HEK293T (cell line): ENCODE results near the gene RNF38.

Source experiments
- CTCF ChIA-PET: fragments of 350-600 bp; formaldehyde crosslinking; extraction: SDS; loops from one replicate; lab custom pipeline; 2021; ENCODE audit warnings: antibody characterized with exemption, inconsistent platforms; lab: Yijun Ruan, JAX
- POLR2A ChIA-PET: fragments of 350-600 bp; formaldehyde crosslinking; extraction: SDS; loops from one replicate; lab custom pipeline; 2020; ENCODE audit warnings: antibody characterized with exemption, inconsistent platforms; lab: Yijun Ruan, JAX
- DNase-seq: peaks from one replicate; pipeline ENCODE4 v3.0.0; 2012; ENCODE audit warnings: mixed read lengths; ENCODE audit errors: extremely low spot score
- ARNT ChIP-seq: fragments of 450-650 bp; IDR thresholded peaks from 2 replicates; pipeline ENCODE4 v1.6.1; 2017; ENCODE audit warnings: mild to moderate bottlenecking
- BHLHE40 ChIP-seq: fragments of 450-650 bp; IDR thresholded peaks from 2 replicates; pipeline ENCODE4 v1.6.1; 2016; ENCODE audit warnings: mild to moderate bottlenecking, moderate library complexity, borderline replicate concordance
- CTBP1 ChIP-seq: fragments of 450-650 bp; IDR thresholded peaks from 2 replicates; pipeline ENCODE4 v1.6.1; 2016; ENCODE audit warnings: borderline replicate concordance
- ELF4 ChIP-seq: fragments of 450-650 bp; IDR thresholded peaks from 2 replicates; pipeline ENCODE4 v1.6.1; 2017; ENCODE audit warnings: antibody characterized with exemption
- FOXA1 ChIP-seq: fragments of 450-650 bp; IDR thresholded peaks from 2 replicates; pipeline ENCODE4 v1.6.1; 2016; ENCODE audit warnings: mild to moderate bottlenecking
- FOXK2 ChIP-seq: fragments of 450-650 bp; IDR thresholded peaks from 2 replicates; pipeline ENCODE4 v1.6.1; 2016; ENCODE audit warnings: mild to moderate bottlenecking
- FOXM1 ChIP-seq: fragments of 450-650 bp; IDR thresholded peaks from 2 replicates; pipeline ENCODE4 v1.6.1; 2017; ENCODE audit warnings: mild to moderate bottlenecking, borderline replicate concordance
- HDGF ChIP-seq: fragments of 450-650 bp; IDR thresholded peaks from 2 replicates; pipeline ENCODE4 v1.6.1; 2017; ENCODE audit warnings: antibody characterized with exemption, borderline replicate concordance
- L3MBTL2 ChIP-seq: fragments of 450-650 bp; conservative IDR thresholded peaks from 2 replicates; pipeline ENCODE4 v1.6.1; 2016; ENCODE audit warnings: mild to moderate bottlenecking
- LEF1 ChIP-seq: fragments of 450-650 bp; IDR thresholded peaks from 2 replicates; pipeline ENCODE4 v1.6.1; 2017; ENCODE audit warnings: mild to moderate bottlenecking, borderline replicate concordance
- NFRKB ChIP-seq: fragments of 450-650 bp; IDR thresholded peaks from 2 replicates; pipeline ENCODE4 v1.6.1; 2016; ENCODE audit warnings: mild to moderate bottlenecking, moderate library complexity
- PKNOX1 ChIP-seq: fragments of 450-650 bp; IDR thresholded peaks from 2 replicates; pipeline ENCODE4 v1.6.1; 2016
- SP1 ChIP-seq: fragments of 450-650 bp; IDR thresholded peaks from 2 replicates; pipeline ENCODE4 v1.6.1; 2017
- SUZ12 ChIP-seq: fragments of 450-650 bp; IDR thresholded peaks from 2 replicates; pipeline ENCODE4 v1.6.1; 2016; ENCODE audit warnings: mild to moderate bottlenecking
- TARDBP ChIP-seq: fragments of 450-650 bp; IDR thresholded peaks from 2 replicates; pipeline ENCODE4 v1.6.1; 2016
- ZNF384 ChIP-seq: fragments of 450-650 bp; IDR thresholded peaks from 2 replicates; pipeline ENCODE4 v1.6.1; 2016

RNF38 gene

GRCh38 chr9:36441966-36442365 is 41.9 kb upstream of the RNF38 start:
- ChIA-PET POLR2A (no interaction called here), CTCF (interaction anchor here (0.6 kb wide), 1 partner anchor 140 kb away, joined by 4 read pairs; no protein-coding TSS in a partner anchor)
- TF ChIP-seq LEF1: no peak
- TF ChIP-seq FOXA1: no peak
- TF ChIP-seq FOXM1: no peak
- no peak for TF ChIP-seq PKNOX1
- TF ChIP-seq L3MBTL2: no peak
- TF ChIP-seq ELF4: no peak
- no peak for TF ChIP-seq FOXK2
- no peak for TF ChIP-seq CTBP1
- DNase-seq: no peak

GRCh38 chr9:36438536-36439236 is 38.6 kb upstream of the RNF38 start:
- no peak for TF ChIP-seq FOXK2
- no peak for TF ChIP-seq SUZ12
- no peak for TF ChIP-seq ELF4
- no peak for TF ChIP-seq HDGF
- no peak for TF ChIP-seq L3MBTL2
- ChIA-PET CTCF (interaction anchor here (0.8 kb wide), 1 partner anchor 31 kb away, joined by 5 read pairs; no protein-coding TSS in a partner anchor), POLR2A (no interaction called here)
- DNase-seq: no peak

DNA sequence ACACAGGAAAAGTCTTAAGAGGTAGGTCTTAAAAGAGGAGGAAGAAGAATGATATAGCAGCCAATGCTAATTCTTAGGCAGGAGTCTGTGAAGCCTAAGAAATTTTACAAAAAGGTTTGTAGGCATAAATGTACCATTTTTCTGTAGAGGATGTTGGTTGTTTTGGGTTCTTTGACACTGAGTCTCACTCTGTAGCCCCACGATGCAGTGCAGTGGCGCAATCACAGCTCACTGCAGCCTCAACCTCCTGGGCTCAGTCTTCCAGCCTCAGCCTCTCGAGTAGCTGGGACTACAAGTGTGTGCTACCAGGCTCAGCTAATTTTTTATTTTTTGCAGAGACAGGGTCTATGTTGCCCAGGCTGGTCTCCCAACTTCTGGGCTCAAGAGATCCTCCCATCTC is 37.7 kb upstream of the RNF38 start:
- DNase-seq: no peak
- TF ChIP-seq BHLHE40 (no peak), SUZ12 (no peak), ARNT (no peak), TARDBP (no peak), CTBP1 (no peak), NFRKB (no peak), PKNOX1 (no peak), ELF4 (no peak), HDGF (no peak), SP1 (no peak), ZNF384 (no peak)
- ChIA-PET CTCF (no interaction called here), POLR2A (no interaction called here)

- CTCF ChIA-PET: interaction anchor here (0.6 kb wide), 2 partner anchors 15 to 442 kb away, joined by 7 read pairs; no protein-coding TSS in a partner anchor
Measured at GRCh38 chr9:36436909-36437308, 36.8 kb upstream of the RNF38 start.

DNA sequence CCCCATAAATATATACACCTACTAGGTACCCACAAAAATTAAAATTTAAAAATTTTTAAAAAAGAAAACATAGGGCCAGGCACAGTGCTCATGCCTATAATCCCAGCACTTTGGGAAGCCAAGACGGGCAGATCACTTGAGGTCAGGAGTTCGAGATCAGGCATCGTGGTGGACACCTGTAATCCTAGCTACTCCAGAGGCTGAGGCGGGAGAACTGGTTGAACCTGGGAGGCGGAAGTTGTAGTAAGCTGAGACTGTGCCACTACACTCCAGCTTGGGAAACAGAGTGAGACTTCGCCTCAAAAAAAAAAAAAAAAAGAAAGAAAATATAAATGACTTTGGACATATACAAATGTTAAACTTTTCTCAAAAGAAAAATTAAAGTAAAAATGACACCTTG is 33.3 kb upstream of the RNF38 start:
- no peak for DNase-seq
- POLR2A ChIA-PET: no interaction called here
- no peak for TF ChIP-seq FOXM1
- TF ChIP-seq ELF4: no peak
- no peak for TF ChIP-seq PKNOX1
- no peak for TF ChIP-seq HDGF
- no peak for TF ChIP-seq TARDBP
- no peak for TF ChIP-seq CTBP1
- TF ChIP-seq L3MBTL2: no peak
- no peak for TF ChIP-seq SUZ12
- no peak for TF ChIP-seq ARNT
- TF ChIP-seq LEF1: no peak
- no peak for TF ChIP-seq BHLHE40
- TF ChIP-seq NFRKB: no peak
- TF ChIP-seq FOXK2: no peak
- TF ChIP-seq FOXA1: no peak
- TF ChIP-seq SP1: no peak
- no peak for TF ChIP-seq ZNF384
- CTCF ChIA-PET: no interaction called here

More at GRCh38 chr9:36436909-36437308, 36.8 kb upstream of the RNF38 start:
- no peak for DNase-seq
- POLR2A ChIA-PET: interaction anchor here (0.5 kb wide), 1 partner anchor 82 kb away, joined by 3 read pairs; no protein-coding TSS in a partner anchor
- TF ChIP-seq BHLHE40: no peak
- TF ChIP-seq LEF1: no peak

- CTCF ChIA-PET: interaction anchor here (0.6 kb wide), 1 partner anchor 13 kb away, joined by 4 read pairs; no protein-coding TSS in a partner anchor
- POLR2A ChIA-PET: no interaction called here
- no peak for TF ChIP-seq ARNT
- TF ChIP-seq ZNF384: no peak
- TF ChIP-seq CTBP1: no peak
- no peak for TF ChIP-seq SP1
- no peak for TF ChIP-seq ELF4
- TF ChIP-seq FOXM1: no peak
- TF ChIP-seq NFRKB: no peak
- TF ChIP-seq HDGF: no peak
- no peak for TF ChIP-seq LEF1
- TF ChIP-seq SUZ12: no peak
- TF ChIP-seq FOXK2: no peak
- TF ChIP-seq L3MBTL2: no peak
- no peak for TF ChIP-seq FOXA1
- TF ChIP-seq PKNOX1: no peak
- TF ChIP-seq BHLHE40: no peak
- no peak for TF ChIP-seq TARDBP
- DNase-seq: no peak
Measured at GRCh38 chr9:36431078-36431477, 31.0 kb upstream of the RNF38 start.
